ENCODE measurements around the gene ECM1. TPM values are rescaled to one million over a fixed set of nuclear protein-coding genes. Genes with fewer than 3 reads are reported as not detected.

The ECM1 gene
- total and polyA plus RNA-seq, 2 of the 8 experiments (the other 6 are each of a cell fraction or from before 2014, with no cell fraction given): 0.95 to 0.98 TPM

- TF ChIP-seq RAD21 (IDR thresholded peaks at IDR 0.05 in 1 of 2, conservative IDR thresholded peaks at IDR 0.05 in 1 of 2; ENCODE audit: low read depth in 2 of 2, low read length in 2 of 2) (no peak), KDM1A (IDR thresholded peaks at IDR 0.05; ENCODE audit: borderline replicate concordance, low read length) (no peak)
These were observed 33.0 kb upstream of the ECM1 start (continued) for GRCh38 chr1:150474869-150475268.
